Measurements from ENCODE around the gene JOSD2.

- no peak for TF ChIP-seq CTCF (conservative IDR thresholded peaks at IDR 0.05 in 1 of 2, IDR thresholded peaks at IDR 0.05 in 1 of 2; ENCODE audit: extremely low read depth in 1 of 2, insufficient read depth in 1 of 2, low read depth in 1 of 2, low read length in 2 of 2)
- no peak for TF ChIP-seq EZH2 (IDR thresholded peaks at IDR 0.05; ENCODE audit: borderline replicate concordance, low read length)
Measured at GRCh38 chr19:50496189-50497021, 14.6 kb downstream of the JOSD2 start.
